Chondrocyte (in vitro differentiated cells): Measurements from ENCODE around the gene TGFA. TPM values are rescaled to one million over a fixed set of nuclear protein-coding genes. Genes with fewer than 3 reads are reported as not detected.

ENCODE experiments used
- DNase-seq: peaks from one replicate; pipeline ENCODE4 v3.0.0; 2021; ENCODE audit warnings: mixed read lengths, low spot score
- H3K27ac Mint-ChIP-seq: one replicate; pipeline ENCODE4 v1.8.0; 2021; ENCODE audit warnings: mild to moderate bottlenecking, moderate library complexity, mixed read lengths; ENCODE audit not compliant: unreplicated experiment
- H3K27me3 Mint-ChIP-seq: 2 replicates; pipeline ENCODE4 v1.8.0; 2021; ENCODE audit warnings: low read depth, mixed read lengths
- H3K36me3 Mint-ChIP-seq: 2 replicates; pipeline ENCODE4 v1.8.0; 2021; ENCODE audit warnings: low read depth, mixed read lengths
- H3K4me1 Mint-ChIP-seq: 2 replicates; pipeline ENCODE4 v1.8.0; 2021; ENCODE audit warnings: low read depth, mild to moderate bottlenecking, mixed read lengths
- H3K4me3 Mint-ChIP-seq: one replicate; pipeline ENCODE4 v1.8.0; 2021; ENCODE audit warnings: mild to moderate bottlenecking, moderate library complexity, mixed read lengths; ENCODE audit not compliant: unreplicated experiment
- H3K9me3 Mint-ChIP-seq: 2 replicates; pipeline ENCODE4 v1.8.0; 2021; ENCODE audit warnings: low read depth, mixed read lengths
- CTCF ChIP-seq: fragments of 200-600 bp; sonication (generic); IDR thresholded peaks from 2 replicates; pipeline ENCODE4 v1.5.0; 2021; ENCODE audit warnings: antibody characterized with exemption, mild to moderate bottlenecking, moderate library complexity
- total RNA-seq: library from RNA; stranded (reverse); gene quantifications from 3 replicates; pipeline ENCODE4 v1.2.1, GENCODE V29; 2021

The TGFA gene
- total RNA-seq, 1 donor from 2014 or later, result 0.25 TPM

GRCh38 chr2:70537840-70538239, 15.8 kb downstream of the TGFA start:
- no peak for TF ChIP-seq CTCF
- H3K9me3 Mint-ChIP-seq, result peaks cover 19% of the 10 kb centered on the region
- peaks cover 4% of the 10 kb centered on the region for H3K36me3 Mint-ChIP-seq
- DNase-seq, result no peak
- H3K4me3 Mint-ChIP-seq, result no peak overlapping the region
- peaks cover 4% of the 10 kb centered on the region for H3K4me1 Mint-ChIP-seq
- no peak overlapping the region for H3K27ac Mint-ChIP-seq
- H3K27me3 Mint-ChIP-seq, result peaks cover 21% of the 10 kb centered on the region

GRCh38 chr2:70536517-70537055, 17.0 kb downstream of the TGFA start:
- no peak for DNase-seq
- Mint-ChIP-seq H3K4me3 (no peak overlapping the region), H3K4me1 (peaks cover 4% of the 10 kb centered on the region), H3K27me3 (peaks cover 17% of the 10 kb centered on the region), H3K9me3 (peaks cover 19% of the 10 kb centered on the region), H3K36me3 (peaks cover 4% of the 10 kb centered on the region), H3K27ac (no peak overlapping the region)
- TF ChIP-seq CTCF, result no peak

GRCh38 chr2:70535573-70535972, 18.1 kb downstream of the TGFA start:
- no peak for TF ChIP-seq CTCF
- Mint-ChIP-seq H3K27ac (no peak overlapping the region), H3K36me3 (peaks cover 4% of the 10 kb centered on the region), H3K9me3 (peaks cover 19% of the 10 kb centered on the region), H3K27me3 (peaks cover 13% of the 10 kb centered on the region), H3K4me1 (no peaks in the 10 kb centered on the region), H3K4me3 (no peak overlapping the region)
- DNase-seq, result no peak

- H3K9me3 Mint-ChIP-seq, result peaks cover 19% of the 10 kb centered on the region
- no peak for TF ChIP-seq CTCF
- no peak overlapping the region for H3K27ac Mint-ChIP-seq
- no peak overlapping the region for H3K4me3 Mint-ChIP-seq
- peaks cover 4% of the 10 kb centered on the region for H3K36me3 Mint-ChIP-seq
- no peaks in the 10 kb centered on the region for H3K4me1 Mint-ChIP-seq
- H3K27me3 Mint-ChIP-seq, result peaks cover 8% of the 10 kb centered on the region
- DNase-seq, result no peak
Measured at GRCh38 chr2:70534183-70534836, 19.3 kb downstream of the TGFA start.

GRCh38 chr2:70532244-70532935, 21.2 kb downstream of the TGFA start:
- no peak for DNase-seq
- Mint-ChIP-seq H3K4me3 (no peak overlapping the region), H3K27me3 (peaks cover 10% of the 10 kb centered on the region), H3K36me3 (peaks cover 4% of the 10 kb centered on the region), H3K27ac (no peak overlapping the region), H3K9me3 (peaks cover 13% of the 10 kb centered on the region), H3K4me1 (no peaks in the 10 kb centered on the region)
- no peak for TF ChIP-seq CTCF
